DMS79 (cell line): Measurements from ENCODE around the gene KLF8.

ENCODE experiments used
- DNase-seq: peaks from one replicate; lab custom pipeline; 2025; lab: John Stamatoyannopoulos, UW

KLF8 gene

DNA sequence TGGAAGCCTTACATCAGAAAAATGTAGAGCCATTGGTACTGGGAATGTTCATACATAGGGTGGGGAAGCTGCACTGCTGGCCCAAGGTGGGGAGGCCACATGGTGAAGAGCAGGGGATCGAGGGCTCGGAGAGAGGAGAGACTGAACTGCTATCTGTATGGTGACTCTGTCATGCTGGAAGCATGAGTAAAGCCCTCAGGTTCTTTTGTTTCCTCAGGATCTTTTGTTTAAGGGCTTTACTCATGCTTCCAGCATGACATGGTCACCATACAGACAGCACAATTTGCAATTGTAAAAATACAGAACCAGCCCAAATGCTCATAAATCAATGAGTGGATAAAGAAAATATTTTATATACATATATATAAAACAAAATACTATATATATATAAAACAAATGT, 78.4 kb downstream of the KLF8 start:
- DNase-seq = no peak

DNA sequence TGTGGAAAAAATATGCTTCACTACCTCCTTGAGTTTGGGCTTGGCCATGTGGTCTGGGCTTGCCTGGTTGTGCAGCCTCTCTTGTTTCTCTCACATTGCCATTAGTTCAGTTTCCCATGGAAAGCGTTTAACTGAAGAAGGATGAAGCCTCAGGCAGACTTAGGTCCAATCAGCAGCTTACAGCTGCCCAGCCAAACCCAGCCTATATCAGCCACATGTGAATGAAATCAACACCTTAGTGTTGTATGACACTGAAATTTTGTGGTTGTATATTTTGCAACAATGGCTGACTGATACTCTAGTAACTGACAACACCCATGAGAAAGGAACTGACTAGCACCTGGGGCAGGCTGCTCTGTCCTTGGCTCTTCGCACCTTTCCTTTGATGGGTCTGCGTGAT, 81.2 kb downstream of the KLF8 start:
- DNase-seq = no peak

DNA sequence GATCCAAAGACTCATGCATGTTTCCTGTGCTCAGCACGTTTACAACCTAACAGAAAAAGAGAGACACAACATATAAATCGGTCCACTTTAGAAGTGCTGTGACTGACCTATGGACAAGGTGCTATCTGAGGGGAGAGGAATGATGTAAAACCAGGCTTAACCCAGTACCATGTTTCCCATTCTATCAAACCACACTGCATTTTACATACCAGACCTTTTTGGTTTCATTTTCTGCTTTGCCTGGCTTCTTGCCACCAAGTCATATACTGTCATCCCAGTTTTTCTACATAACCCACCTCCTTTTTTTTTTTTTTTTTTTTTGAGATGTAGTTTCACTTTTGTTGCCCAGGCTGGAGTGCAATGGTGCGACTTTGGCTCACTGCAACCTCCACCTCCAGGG, 82.2 kb downstream of the KLF8 start:
- DNase-seq = no peak

DNA sequence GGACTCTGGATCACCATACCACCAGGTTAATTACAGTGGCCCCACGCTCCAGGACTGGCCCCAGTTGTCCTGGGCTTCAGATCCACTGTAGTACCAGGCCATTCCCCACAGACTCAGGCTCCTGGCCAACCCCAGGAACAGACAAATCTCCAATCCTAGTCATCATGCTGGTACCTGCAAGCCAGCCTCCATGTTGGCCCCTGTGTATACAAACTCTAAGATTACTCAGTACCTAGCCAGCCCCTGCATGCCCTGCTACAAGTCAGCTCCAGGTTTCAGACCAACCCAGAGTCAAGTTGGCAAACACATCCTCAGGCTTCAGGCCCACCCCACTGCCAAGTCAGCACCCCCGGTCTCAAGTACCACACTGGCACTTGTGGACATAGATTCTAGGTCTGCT, 85.9 kb downstream of the KLF8 start:
- DNase-seq = no peak

DNA sequence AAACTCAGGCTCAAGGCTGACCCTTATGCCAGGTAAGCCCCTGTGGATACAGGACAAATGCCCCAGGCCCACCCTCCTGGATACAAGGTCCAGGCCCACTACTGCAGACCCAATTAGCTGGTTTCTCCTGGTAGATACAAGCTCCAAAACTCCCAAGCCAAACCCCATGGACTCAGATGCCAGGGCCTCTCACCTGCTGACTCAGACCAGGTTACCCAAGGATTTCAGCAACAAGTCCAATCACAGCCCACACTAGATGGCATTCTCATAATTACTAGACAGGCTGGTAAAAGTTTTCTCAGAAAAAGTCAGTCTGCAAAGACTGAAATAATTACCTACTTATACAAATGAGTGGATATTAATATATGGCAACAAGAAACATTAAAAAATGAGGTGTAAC, 87.0 kb downstream of the KLF8 start:
- no peak for DNase-seq
